Activated T-helper 17 cell treated with anti-CD3 and anti-CD28 coated beads, Interleukin-2, amount 50 U/mL, for 72 hours (primary cell): ENCODE results near the gene OR51G1. TPM values are rescaled to one million over a fixed set of nuclear protein-coding genes. Genes with fewer than 3 reads are reported as not detected.
"Not testable (repeated sequence)": the region's sequence is repeated elsewhere in the genome, so short reads cannot be mapped to it uniquely, and the experiment has no call there.

Experiments
- ATAC-seq: fragments of 150-1000 bp; cut with Tn5 transposase; replicated peaks from 2 replicates; pipeline ENCODE4 v1.10.0; 2021; ENCODE audit warnings: mild to moderate bottlenecking, moderate library complexity
- H3K27ac Mint-ChIP-seq: one replicate; pipeline ENCODE4 v1.8.0; 2022; ENCODE audit warnings: mixed read lengths
- H3K27me3 Mint-ChIP-seq: one replicate; pipeline ENCODE4 v1.8.0; 2022; ENCODE audit warnings: mixed read lengths
- H3K36me3 Mint-ChIP-seq: one replicate; pipeline ENCODE4 v1.8.0; 2022; ENCODE audit warnings: low read depth, mild to moderate bottlenecking, mixed read lengths
- H3K4me1 Mint-ChIP-seq: one replicate; pipeline ENCODE4 v1.8.0; 2022; ENCODE audit warnings: mixed read lengths
- H3K4me3 Mint-ChIP-seq: one replicate; pipeline ENCODE4 v1.8.0; 2022; ENCODE audit warnings: mild to moderate bottlenecking, mixed read lengths
- H3K9me3 Mint-ChIP-seq: one replicate; pipeline ENCODE4 v1.8.0; 2022; ENCODE audit warnings: mixed read lengths
- total RNA-seq, 2 donors: library from RNA; stranded (reverse); gene quantifications; one replicate each; pipeline ENCODE4 v1.2.3, GENCODE V29; 2022

The OR51G1 gene, protein sequence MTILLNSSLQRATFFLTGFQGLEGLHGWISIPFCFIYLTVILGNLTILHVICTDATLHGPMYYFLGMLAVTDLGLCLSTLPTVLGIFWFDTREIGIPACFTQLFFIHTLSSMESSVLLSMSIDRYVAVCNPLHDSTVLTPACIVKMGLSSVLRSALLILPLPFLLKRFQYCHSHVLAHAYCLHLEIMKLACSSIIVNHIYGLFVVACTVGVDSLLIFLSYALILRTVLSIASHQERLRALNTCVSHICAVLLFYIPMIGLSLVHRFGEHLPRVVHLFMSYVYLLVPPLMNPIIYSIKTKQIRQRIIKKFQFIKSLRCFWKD
- not detected for total RNA-seq

DNA sequence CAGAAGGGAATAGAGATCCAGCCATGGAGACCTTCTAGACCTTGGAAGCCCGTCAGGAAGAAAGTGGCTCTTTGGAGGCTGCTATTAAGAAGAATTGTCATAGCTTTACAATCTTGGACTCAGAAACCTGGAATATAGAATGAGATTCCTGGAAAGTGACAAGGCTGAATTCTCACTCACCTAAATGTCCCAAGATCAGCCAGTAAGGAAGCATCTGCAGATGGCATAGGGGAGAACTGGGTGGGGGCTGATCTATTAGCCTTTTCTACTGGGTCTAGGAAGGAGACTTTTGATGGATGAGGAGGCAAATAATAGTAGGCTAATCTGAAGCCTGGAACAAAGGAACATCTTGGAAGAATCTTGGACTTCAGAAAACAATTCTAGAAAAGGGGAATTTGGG is at the start of gene OR51G1:
OR51G1 (minus strand) TSS at position 101 of the 400 bp plus-strand sequence; CDS start at position 101, 0 bp downstream.
- Mint-ChIP-seq H3K27me3 (peaks cover 6% of the 10 kb centered on the region), H3K9me3 (no peaks in the 10 kb centered on the region), H3K4me1 (no peaks in the 10 kb centered on the region), H3K4me3 (no peak within 1 kb of the TSS), H3K36me3 (no peaks in the 10 kb centered on the region), H3K27ac (no peak within 1 kb of the TSS)
- no peak for ATAC-seq

DNA sequence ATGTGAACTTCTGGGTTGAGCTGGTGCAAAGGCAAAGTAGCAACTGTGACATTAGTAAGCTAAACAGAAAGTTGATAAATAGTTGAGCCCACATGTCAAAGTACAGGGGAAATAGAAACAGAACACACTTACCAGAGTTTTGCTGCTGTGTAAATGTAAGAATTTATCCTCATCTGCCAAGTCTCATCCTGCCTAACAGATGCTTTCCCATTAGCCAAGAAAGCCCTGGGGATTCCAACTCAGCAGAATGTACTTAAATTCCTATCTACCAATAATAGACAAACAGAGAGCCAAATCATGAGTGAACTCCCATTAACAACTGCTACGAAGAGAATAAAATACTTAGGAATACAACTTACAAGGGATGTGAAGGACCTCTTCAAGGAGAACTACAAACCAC is 38.7 kb upstream of the OR51G1 start:
- H3K9me3 Mint-ChIP-seq = no peaks in the 10 kb centered on the region
- H3K36me3 Mint-ChIP-seq = no peaks in the 10 kb centered on the region
- no peaks in the 10 kb centered on the region for H3K4me1 Mint-ChIP-seq
- no peak for ATAC-seq
- no peak overlapping the region for H3K27ac Mint-ChIP-seq
- H3K4me3 Mint-ChIP-seq = no peak overlapping the region
- H3K27me3 Mint-ChIP-seq = peaks cover 3% of the 10 kb centered on the region

GRCh38 chr11:4960877-4961276 is 36.7 kb upstream of the OR51G1 start:
- H3K9me3 Mint-ChIP-seq = no peaks in the 10 kb centered on the region
- H3K27ac Mint-ChIP-seq = no peak overlapping the region
- no peaks in the 10 kb centered on the region for H3K36me3 Mint-ChIP-seq
- no peaks in the 10 kb centered on the region for H3K4me1 Mint-ChIP-seq
- peak; percentile 35 for ATAC-seq
- H3K27me3 Mint-ChIP-seq = peaks cover 3% of the 10 kb centered on the region
- no peak overlapping the region for H3K4me3 Mint-ChIP-seq

DNA sequence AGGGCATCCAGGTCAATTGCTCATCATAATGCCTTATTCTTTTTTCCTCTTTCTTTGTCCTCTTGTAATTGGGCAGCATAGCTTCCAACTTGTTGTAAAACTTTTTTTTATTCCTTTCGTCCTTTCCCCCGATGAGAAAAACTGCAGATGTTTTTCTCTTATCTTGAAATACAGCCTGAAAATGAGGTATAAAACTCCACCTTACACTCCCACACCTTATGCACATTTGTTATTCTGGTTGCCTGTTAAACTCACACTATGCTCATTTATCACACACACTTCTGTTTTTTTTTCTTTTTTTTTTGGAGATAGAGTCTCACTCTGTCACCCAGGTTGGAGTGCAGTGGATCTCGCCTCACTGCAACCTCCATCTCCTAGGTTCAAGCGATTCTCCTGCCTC is 33.3 kb upstream of the OR51G1 start:
- Mint-ChIP-seq H3K27me3 (peaks cover 3% of the 10 kb centered on the region), H3K27ac (no peak overlapping the region), H3K36me3 (no peaks in the 10 kb centered on the region), H3K9me3 (no peaks in the 10 kb centered on the region), H3K4me3 (no peak overlapping the region), H3K4me1 (no peaks in the 10 kb centered on the region)
- ATAC-seq = no peak

DNA sequence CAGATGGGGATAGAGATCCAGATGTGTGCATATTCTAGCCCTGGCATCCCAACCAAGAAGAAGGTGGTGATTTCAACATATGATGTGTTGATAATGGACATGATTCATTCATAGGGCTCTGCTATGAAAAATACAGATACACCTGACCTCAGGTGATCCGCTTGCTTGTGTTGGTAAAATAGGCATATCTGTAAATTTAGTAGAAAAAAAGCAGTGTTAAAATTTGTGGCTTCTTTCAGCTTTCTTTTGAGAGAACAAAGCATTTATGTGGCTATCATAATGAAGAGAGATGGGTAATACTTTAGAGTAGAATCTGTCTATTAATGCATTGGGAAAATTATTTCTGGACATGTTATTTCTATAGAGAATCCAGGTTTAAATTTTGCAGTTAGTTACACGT is 31.5 kb upstream of the OR51G1 start, which contains the start of gene OR51A2:
OR51A2 (minus strand) TSS at position 101 of the 400 bp plus-strand sequence; CDS start at position 101, 0 bp downstream.
- not testable (repeated sequence) for H3K27ac Mint-ChIP-seq, H3K4me3 Mint-ChIP-seq, H3K27me3 Mint-ChIP-seq

DNA sequence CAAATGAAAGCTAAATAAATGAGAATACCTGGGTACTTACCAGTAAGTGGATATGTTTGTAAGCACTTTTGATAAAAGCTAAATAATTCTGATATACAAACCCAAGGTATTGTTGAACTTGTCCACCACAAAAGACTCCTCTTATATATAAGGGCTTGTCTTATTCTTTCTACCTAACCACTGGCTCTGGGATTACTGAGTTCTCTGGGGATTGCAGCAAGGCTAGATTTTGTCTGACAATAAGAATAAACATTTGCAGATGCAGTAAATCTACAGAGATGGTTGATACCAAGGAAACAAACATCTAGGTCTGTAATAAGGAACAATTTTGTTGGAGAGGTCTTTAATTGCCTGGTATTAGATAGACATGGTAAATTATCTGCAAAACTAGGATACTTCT is 23.4 kb upstream of the OR51G1 start, which contains the start of gene OR51A4:
OR51A4 (minus strand) TSS at position 101 of the 400 bp plus-strand sequence. CDS start 505 bp downstream, outside the sequence.
- H3K9me3 Mint-ChIP-seq = no peaks in the 10 kb centered on the region
- H3K4me3 Mint-ChIP-seq = no peak within 1 kb of the TSS
- no peak for ATAC-seq
- H3K4me1 Mint-ChIP-seq = no peaks in the 10 kb centered on the region
- no peaks in the 10 kb centered on the region for H3K27me3 Mint-ChIP-seq
- no peak within 1 kb of the TSS for H3K27ac Mint-ChIP-seq
- H3K36me3 Mint-ChIP-seq = no peaks in the 10 kb centered on the region

More for the DNA sequence above, 31.5 kb upstream of the OR51G1 start, which contains the start of gene OR51A2:
- H3K36me3 Mint-ChIP-seq, H3K4me1 Mint-ChIP-seq, ATAC-seq, H3K9me3 Mint-ChIP-seq: not testable (repeated sequence)

DNA sequence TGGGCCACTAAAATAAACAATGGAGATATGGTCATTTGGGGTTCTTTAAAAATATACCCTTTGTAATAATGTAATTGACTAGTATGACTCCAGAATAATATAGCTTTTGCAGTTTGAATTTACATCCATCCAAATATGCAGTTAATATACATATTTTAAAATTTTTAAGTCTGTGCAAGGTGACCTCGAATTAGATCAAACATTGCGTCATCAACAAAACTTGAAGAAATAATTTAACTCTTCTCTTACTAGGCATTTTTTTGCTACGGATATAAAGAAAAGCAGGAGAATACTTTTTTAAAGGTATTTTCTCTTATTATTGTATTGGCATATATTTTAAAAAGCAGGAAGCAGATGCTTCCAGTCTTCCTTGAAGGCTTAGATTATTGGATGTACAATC is 12.6 kb upstream of the OR51G1 start:
- Mint-ChIP-seq H3K9me3 (no peaks in the 10 kb centered on the region), H3K27me3 (peaks cover 4% of the 10 kb centered on the region), H3K27ac (no peak overlapping the region), H3K4me3 (no peak overlapping the region), H3K36me3 (no peaks in the 10 kb centered on the region), H3K4me1 (no peaks in the 10 kb centered on the region)
- no peak for ATAC-seq

- Mint-ChIP-seq H3K4me3 (no peak overlapping the region), H3K9me3 (no peaks in the 10 kb centered on the region), H3K4me1 (no peaks in the 10 kb centered on the region), H3K36me3 (no peaks in the 10 kb centered on the region), H3K27me3 (peaks cover 4% of the 10 kb centered on the region), H3K27ac (no peak overlapping the region)
- no peak for ATAC-seq
Observed at GRCh38 chr11:4932751-4933150, 8.6 kb upstream of the OR51G1 start.

- no peak overlapping the region for H3K4me3 Mint-ChIP-seq
- ATAC-seq = no peak
- no peaks in the 10 kb centered on the region for H3K4me1 Mint-ChIP-seq
- H3K36me3 Mint-ChIP-seq = no peaks in the 10 kb centered on the region
- H3K27ac Mint-ChIP-seq = no peak overlapping the region
- no peaks in the 10 kb centered on the region for H3K9me3 Mint-ChIP-seq
- H3K27me3 Mint-ChIP-seq = peaks cover 6% of the 10 kb centered on the region
Observed at GRCh38 chr11:4926608-4927007, 2.5 kb upstream of the OR51G1 start.

- H3K27ac Mint-ChIP-seq = no peak overlapping the region
- H3K9me3 Mint-ChIP-seq = no peaks in the 10 kb centered on the region
- no peaks in the 10 kb centered on the region for H3K36me3 Mint-ChIP-seq
- H3K4me1 Mint-ChIP-seq = no peaks in the 10 kb centered on the region
- H3K4me3 Mint-ChIP-seq = no peak overlapping the region
- peaks cover 6% of the 10 kb centered on the region for H3K27me3 Mint-ChIP-seq
- ATAC-seq = no peak
Observed at GRCh38 chr11:4922304-4922703, 1.8 kb downstream of the OR51G1 start.

DNA sequence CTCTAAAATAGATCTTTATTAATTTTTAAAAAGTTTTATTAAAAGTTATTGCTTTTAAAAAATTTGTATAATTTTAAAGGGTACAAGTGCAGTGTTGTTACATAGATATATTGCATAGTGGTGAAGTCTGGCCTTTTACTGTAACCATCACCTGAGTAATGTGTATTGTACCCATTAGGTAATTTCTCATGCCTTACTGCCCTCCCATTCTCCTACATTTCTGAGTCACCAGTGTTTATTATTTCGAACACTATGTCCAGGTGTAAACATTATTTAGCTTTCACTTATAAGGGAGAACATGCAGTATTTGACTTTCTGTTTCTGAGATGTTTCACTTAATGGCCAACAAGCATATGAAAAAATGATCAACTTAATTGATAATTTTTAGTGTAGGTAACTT is 2.3 kb downstream of the OR51G1 start:
- ATAC-seq = no peak
- Mint-ChIP-seq H3K4me3 (no peak overlapping the region), H3K27me3 (peaks cover 6% of the 10 kb centered on the region), H3K36me3 (no peaks in the 10 kb centered on the region), H3K9me3 (no peaks in the 10 kb centered on the region), H3K27ac (no peak overlapping the region), H3K4me1 (no peaks in the 10 kb centered on the region)

GRCh38 chr11:4919250-4919649 is 4.9 kb downstream of the OR51G1 start, which contains the start of gene OR51G2:
Gene OR51G2, minus strand, starts transcription at chr11:4919350. Its CDS starts 3,687 bp downstream, at chr11:4915663.
- Mint-ChIP-seq H3K27ac (no peak within 1 kb of the TSS), H3K4me1 (no peaks in the 10 kb centered on the region), H3K9me3 (no peaks in the 10 kb centered on the region)

GRCh38 chr11:4916581-4916980 is 7.6 kb downstream of the OR51G1 start:
- no peaks in the 10 kb centered on the region for H3K27me3 Mint-ChIP-seq
- no peak overlapping the region for H3K4me3 Mint-ChIP-seq
- H3K36me3 Mint-ChIP-seq = no peaks in the 10 kb centered on the region
- H3K9me3 Mint-ChIP-seq = no peaks in the 10 kb centered on the region
- no peak overlapping the region for H3K27ac Mint-ChIP-seq
- H3K4me1 Mint-ChIP-seq = no peaks in the 10 kb centered on the region
- no peak for ATAC-seq

More at GRCh38 chr11:4919250-4919649, 4.9 kb downstream of the OR51G1 start, which contains the start of gene OR51G2:
- H3K27me3 Mint-ChIP-seq = peaks cover 6% of the 10 kb centered on the region
- H3K36me3 Mint-ChIP-seq = no peaks in the 10 kb centered on the region
- no peak for ATAC-seq
- no peak within 1 kb of the TSS for H3K4me3 Mint-ChIP-seq

- no peaks in the 10 kb centered on the region for H3K9me3 Mint-ChIP-seq
- H3K27ac Mint-ChIP-seq = no peak within 1 kb of the TSS
Observed at GRCh38 chr11:4903484-4903883, 20.7 kb downstream of the OR51G1 start, which contains the start of gene OR51A7. Gene OR51A7, plus strand, starts transcription at chr11:4903783. Its CDS starts 3,587 bp downstream, at chr11:4907370.

GRCh38 chr11:4891996-4892640 is 32.0 kb downstream of the OR51G1 start:
- no peaks in the 10 kb centered on the region for H3K36me3 Mint-ChIP-seq
- no peak overlapping the region for H3K27ac Mint-ChIP-seq
- H3K4me3 Mint-ChIP-seq = no peak overlapping the region
- H3K9me3 Mint-ChIP-seq = peaks cover 7% of the 10 kb centered on the region
- no peaks in the 10 kb centered on the region for H3K4me1 Mint-ChIP-seq
- ATAC-seq = no peak
- H3K27me3 Mint-ChIP-seq = peaks cover 14% of the 10 kb centered on the region

More at GRCh38 chr11:4903484-4903883, 20.7 kb downstream of the OR51G1 start, which contains the start of gene OR51A7:
- H3K4me1 Mint-ChIP-seq = no peaks in the 10 kb centered on the region
- no peak within 1 kb of the TSS for H3K4me3 Mint-ChIP-seq
- no peaks in the 10 kb centered on the region for H3K36me3 Mint-ChIP-seq
- no peak for ATAC-seq
- no peaks in the 10 kb centered on the region for H3K27me3 Mint-ChIP-seq
